ENCODE data around the gene RALB. TPM values are rescaled to one million over a fixed set of nuclear protein-coding genes. Genes with fewer than 3 reads are reported as not detected.

The RALB gene
- total and polyA plus RNA-seq, 2 donors (not counting 1 experiment from before 2014, with no cell fraction given): 58.3 to 73.9 TPM

DNA sequence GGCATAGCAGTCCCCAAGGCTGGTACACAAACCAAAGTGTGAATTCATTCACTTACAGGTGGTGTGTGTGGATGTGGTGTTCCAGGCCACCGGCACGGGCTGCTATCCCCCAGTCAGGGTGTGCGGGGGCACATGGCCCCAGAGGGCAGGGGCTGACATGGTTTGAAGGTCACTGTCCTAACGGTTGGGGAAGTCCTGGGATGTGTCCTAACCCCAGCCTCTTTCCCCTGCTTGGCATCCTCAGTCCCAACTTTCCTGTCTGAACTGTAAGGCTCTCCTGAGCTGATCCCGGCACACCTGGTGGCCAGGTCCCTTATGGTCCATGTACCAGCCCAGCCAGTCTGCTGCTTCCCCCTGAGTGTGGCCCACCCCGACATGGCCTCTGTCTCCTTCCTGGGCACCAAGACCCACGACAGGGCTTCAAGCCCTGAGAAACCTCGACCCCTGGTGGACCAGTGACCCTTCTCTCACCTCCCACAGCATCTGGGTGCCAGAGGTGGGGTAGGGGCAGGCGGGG lies 27.0 kb upstream of the RALB start:
- H3K79me2 ChIP-seq (ENCODE audit: control insufficient read depth, insufficient read depth, low read length): peaks cover 9% of the 10 kb centered on the region
- TF ChIP-seq EZH2 (IDR thresholded peaks at IDR 0.05; ENCODE audit: low read length, missing control alignments): no peak
- TF ChIP-seq CTCF (conservative IDR thresholded peaks at IDR 0.05 in 1 of 2, IDR thresholded peaks at IDR 0.05 in 1 of 2; ENCODE audit: low read depth in 1 of 2, low read length in 2 of 2): no peak
- H3K4me3 ChIP-seq (replicated peaks in 1 of 4; ENCODE audit: control extremely low read depth in 1 of 4, insufficient read depth in 1 of 4, low read depth in 3 of 4, low read length in 4 of 4): no peak overlapping the region

DNA sequence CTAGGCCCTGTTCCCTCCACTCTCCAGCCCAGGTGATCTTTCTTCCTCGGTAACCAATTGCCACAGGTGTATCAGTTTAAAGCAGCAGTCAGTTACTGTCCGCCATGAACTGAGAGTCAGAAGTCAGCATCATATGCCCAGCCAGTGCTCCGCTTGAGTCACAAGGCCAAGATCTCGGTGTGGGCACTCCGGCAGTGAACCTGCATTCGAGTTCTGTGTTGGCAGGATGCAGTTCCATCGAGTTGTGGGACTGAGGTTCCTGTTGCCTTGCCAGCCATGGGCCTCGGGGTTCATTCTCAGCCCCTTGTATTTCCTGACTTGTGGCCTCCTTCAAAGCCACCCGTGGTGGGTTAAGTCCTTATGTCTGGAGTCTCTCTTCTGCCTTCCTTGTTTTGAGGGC lies 26.3 kb upstream of the RALB start:
- TF ChIP-seq EZH2 (IDR thresholded peaks at IDR 0.05; ENCODE audit: low read length, missing control alignments): no peak
- TF ChIP-seq CTCF (conservative IDR thresholded peaks at IDR 0.05 in 1 of 2, IDR thresholded peaks at IDR 0.05 in 1 of 2; ENCODE audit: low read depth in 1 of 2, low read length in 2 of 2): no peak
- Histone ChIP-seq H3K9me3 (ENCODE audit: control insufficient read depth, insufficient read depth, low read depth, low read length) (no peaks in the 10 kb centered on the region), H2AFZ (ENCODE audit: low read length) (no peak overlapping the region), H3K9ac (ENCODE audit: insufficient read depth, low read length) (no peak overlapping the region), H3K4me1 (ENCODE audit: control insufficient read depth, extremely low read depth, insufficient read depth, low read length) (peaks cover 3% of the 10 kb centered on the region), H3K4me2 (ENCODE audit: extremely low read depth, insufficient read depth, low read length) (no peak overlapping the region), H3K27me3 (ENCODE audit: control insufficient read depth, insufficient read depth, low read length) (no peaks in the 10 kb centered on the region), H3K79me2 (ENCODE audit: control insufficient read depth, insufficient read depth, low read length) (peaks cover 9% of the 10 kb centered on the region), H3K36me3 (ENCODE audit: control insufficient read depth, insufficient read depth, low read length) (peaks cover 2% of the 10 kb centered on the region), H3K27ac (ENCODE audit: insufficient read depth, low read length) (no peak overlapping the region), H3K4me3 (replicated peaks in 1 of 4; ENCODE audit: control extremely low read depth in 1 of 4, insufficient read depth in 1 of 4, low read depth in 3 of 4, low read length in 4 of 4) (no peak overlapping the region), H4K20me1 (ENCODE audit: control insufficient read depth, extremely low read depth, insufficient read depth, low read length) (no peaks in the 10 kb centered on the region)
- no peak for DNase-seq (ENCODE audit: low read depth in 2 of 2)

More for the DNA sequence above, 27.0 kb upstream of the RALB start:
- H3K27me3 ChIP-seq (ENCODE audit: control insufficient read depth, insufficient read depth, low read length): no peaks in the 10 kb centered on the region
- H3K9me3 ChIP-seq (ENCODE audit: control insufficient read depth, insufficient read depth, low read depth, low read length): no peaks in the 10 kb centered on the region
- no peak overlapping the region for H2AFZ ChIP-seq (ENCODE audit: low read length)
- H3K36me3 ChIP-seq (ENCODE audit: control insufficient read depth, insufficient read depth, low read length): peaks cover 2% of the 10 kb centered on the region
- H3K9ac ChIP-seq (ENCODE audit: insufficient read depth, low read length): no peak overlapping the region
- no peak overlapping the region for H3K27ac ChIP-seq (ENCODE audit: insufficient read depth, low read length)
- DNase-seq (ENCODE audit: low read depth in 2 of 2): no peak
- H3K4me2 ChIP-seq (ENCODE audit: extremely low read depth, insufficient read depth, low read length): no peak overlapping the region
- H4K20me1 ChIP-seq (ENCODE audit: control insufficient read depth, extremely low read depth, insufficient read depth, low read length): no peaks in the 10 kb centered on the region
- H3K4me1 ChIP-seq (ENCODE audit: control insufficient read depth, extremely low read depth, insufficient read depth, low read length): peaks cover 3% of the 10 kb centered on the region

DNA sequence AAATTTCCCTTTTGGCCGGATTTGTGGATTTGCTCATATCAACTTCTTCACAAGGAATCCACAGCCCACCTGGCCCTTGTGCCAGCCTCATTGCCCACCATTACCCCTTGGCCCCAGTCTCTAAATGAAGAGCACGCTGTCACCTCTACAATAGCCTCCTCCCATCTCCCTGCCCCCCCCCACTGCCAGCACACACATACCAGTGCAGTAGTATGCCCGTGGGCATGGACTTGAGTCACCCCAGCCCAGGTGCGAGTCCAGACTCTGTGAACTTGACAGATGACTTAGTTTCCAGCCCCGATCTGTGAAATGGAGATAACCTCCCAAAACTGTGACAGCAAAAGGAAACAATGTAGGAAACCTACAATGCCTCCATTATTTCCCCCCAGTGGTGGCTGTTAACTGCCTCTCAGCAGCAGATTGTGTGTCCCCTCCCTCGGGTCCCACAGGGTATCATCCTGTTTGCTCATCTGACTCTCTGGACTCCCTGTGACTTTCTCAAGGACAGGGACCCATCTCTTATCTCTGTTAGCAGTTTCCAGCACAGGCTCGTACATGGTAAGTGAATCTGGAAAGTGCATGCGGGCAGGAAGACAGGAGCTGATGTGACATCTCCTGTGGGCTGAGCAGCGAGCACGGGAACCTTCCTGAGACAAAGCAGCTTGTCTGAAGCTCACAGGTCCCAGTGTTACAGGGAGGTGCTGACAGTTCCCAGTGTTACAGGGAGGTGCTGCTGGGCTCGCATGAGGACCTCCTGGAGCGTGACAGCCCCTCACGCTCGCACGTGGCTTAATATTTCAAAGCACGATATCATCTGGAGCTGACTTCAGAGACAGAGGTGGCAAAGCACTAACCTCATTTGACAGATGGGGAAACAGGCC lies 25.3 kb upstream of the RALB start:
- no peak for TF ChIP-seq CTCF (conservative IDR thresholded peaks at IDR 0.05 in 1 of 2, IDR thresholded peaks at IDR 0.05 in 1 of 2; ENCODE audit: low read depth in 1 of 2, low read length in 2 of 2)
- no peak for TF ChIP-seq EZH2 (IDR thresholded peaks at IDR 0.05; ENCODE audit: low read length, missing control alignments)
- H3K4me2 ChIP-seq (ENCODE audit: extremely low read depth, insufficient read depth, low read length): no peak overlapping the region
- DNase-seq (ENCODE audit: low read depth in 2 of 2): no peak
- H3K4me1 ChIP-seq (ENCODE audit: control insufficient read depth, extremely low read depth, insufficient read depth, low read length): peaks cover 6% of the 10 kb centered on the region
- H3K36me3 ChIP-seq (ENCODE audit: control insufficient read depth, insufficient read depth, low read length): peaks cover under 1% of the 10 kb centered on the region
- no peaks in the 10 kb centered on the region for H4K20me1 ChIP-seq (ENCODE audit: control insufficient read depth, extremely low read depth, insufficient read depth, low read length)
- no peaks in the 10 kb centered on the region for H3K27me3 ChIP-seq (ENCODE audit: control insufficient read depth, insufficient read depth, low read length)
- no peak overlapping the region for H3K27ac ChIP-seq (ENCODE audit: insufficient read depth, low read length)
- H3K9ac ChIP-seq (ENCODE audit: insufficient read depth, low read length): no peak overlapping the region
- H3K79me2 ChIP-seq (ENCODE audit: control insufficient read depth, insufficient read depth, low read length): peaks cover 5% of the 10 kb centered on the region
- H3K9me3 ChIP-seq (ENCODE audit: control insufficient read depth, insufficient read depth, low read depth, low read length): no peaks in the 10 kb centered on the region
- H2AFZ ChIP-seq (ENCODE audit: low read length): no peak overlapping the region
- H3K4me3 ChIP-seq (replicated peaks in 1 of 4; ENCODE audit: control extremely low read depth in 1 of 4, insufficient read depth in 1 of 4, low read depth in 3 of 4, low read length in 4 of 4): no peak overlapping the region
